GM19193 (cell line): Measurements from ENCODE around the gene CPEB4.

Experiments
- POLR2A ChIP-seq: IDR thresholded peaks from 4 replicates; pipeline ENCODE4 v1.6.1; 2011; ENCODE audit not compliant: insufficient read depth, insufficient read length; ENCODE audit errors: extremely low read depth

The CPEB4 gene

GRCh38 chr5:173855162-173855994, 32.8 kb upstream of the CPEB4 start:
- no peak for TF ChIP-seq POLR2A

GRCh38 chr5:173855995-173856656, 32.0 kb upstream of the CPEB4 start:
- no peak for TF ChIP-seq POLR2A

GRCh38 chr5:173857234-173857633, 30.9 kb upstream of the CPEB4 start:
- no peak for TF ChIP-seq POLR2A

GRCh38 chr5:173858021-173858669, 30.0 kb upstream of the CPEB4 start:
- TF ChIP-seq POLR2A, result no peak

- no peak for TF ChIP-seq POLR2A
Observed at GRCh38 chr5:173858670-173859407, 29.3 kb upstream of the CPEB4 start.

- TF ChIP-seq POLR2A, result no peak
Observed at GRCh38 chr5:173859408-173860159, 28.6 kb upstream of the CPEB4 start.

- no peak for TF ChIP-seq POLR2A
Observed at GRCh38 chr5:173862047-173862477, 26.1 kb upstream of the CPEB4 start.

GRCh38 chr5:173863359-173863758, 24.8 kb upstream of the CPEB4 start:
- TF ChIP-seq POLR2A, result no peak

- no peak for TF ChIP-seq POLR2A
Observed at GRCh38 chr5:173864126-173865050, 23.8 kb upstream of the CPEB4 start.

- TF ChIP-seq POLR2A, result no peak
Observed at GRCh38 chr5:173866243-173866857, 21.8 kb upstream of the CPEB4 start.

- TF ChIP-seq POLR2A, result no peak
Observed at GRCh38 chr5:173866858-173867679, 21.1 kb upstream of the CPEB4 start.
